HG03045 (cell line): ENCODE measurements around the gene ROR1.
"Not testable (repeated sequence)": the region's sequence is repeated elsewhere in the genome, so short reads cannot be mapped to it uniquely, and the experiment has no call there.

Experiments used
- ATAC-seq: cut with Tn5 transposase; IDR thresholded peaks from one replicate; pipeline ENCODE4 v1.9.1; 2021; ENCODE audit warnings: mild to moderate bottlenecking, moderate library complexity; ENCODE audit not compliant: unreplicated experiment

ROR1 gene

DNA sequence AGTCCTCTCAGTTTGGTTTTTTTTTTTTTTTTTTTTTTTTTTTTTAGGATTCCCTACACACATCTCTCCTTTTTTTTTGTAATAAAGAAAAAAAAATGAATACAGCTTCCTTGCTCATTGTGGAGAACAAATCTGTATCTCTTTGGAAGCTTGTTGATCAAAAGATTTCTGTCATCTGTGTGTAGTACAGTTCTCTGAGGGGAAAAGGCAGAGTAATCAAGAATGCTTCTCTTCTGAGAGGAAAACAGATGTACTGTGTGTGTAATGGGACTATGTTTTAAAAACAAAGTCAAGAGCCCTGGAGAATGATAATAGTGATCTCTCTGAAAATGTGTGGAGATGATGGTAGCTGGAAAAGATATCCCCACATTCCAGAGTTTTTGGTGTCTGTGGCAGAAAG lies 16.5 kb upstream of the ROR1 start:
- ATAC-seq: no peak

GRCh38 chr1:63758791-63759190 lies 15.0 kb upstream of the ROR1 start:
- ATAC-seq: no peak

DNA sequence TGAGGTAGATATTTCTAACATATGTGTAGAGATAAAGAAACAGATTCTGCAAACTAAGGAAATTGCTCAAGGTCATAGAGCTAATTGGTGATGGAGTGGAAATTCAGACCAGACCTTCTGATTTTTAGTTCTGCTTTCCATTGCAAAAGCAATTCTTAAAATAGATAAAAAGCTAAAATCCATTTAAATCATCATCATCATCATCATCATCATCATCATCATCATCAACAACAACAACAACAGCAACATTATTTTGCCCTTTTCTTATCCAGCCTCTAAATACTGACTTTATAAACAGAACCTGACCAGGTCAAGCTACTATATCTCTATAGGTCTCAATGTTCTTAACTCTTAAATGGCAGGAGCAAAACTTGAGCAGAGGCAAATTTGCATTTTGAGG lies 14.0 kb upstream of the ROR1 start:
- ATAC-seq: no peak

DNA sequence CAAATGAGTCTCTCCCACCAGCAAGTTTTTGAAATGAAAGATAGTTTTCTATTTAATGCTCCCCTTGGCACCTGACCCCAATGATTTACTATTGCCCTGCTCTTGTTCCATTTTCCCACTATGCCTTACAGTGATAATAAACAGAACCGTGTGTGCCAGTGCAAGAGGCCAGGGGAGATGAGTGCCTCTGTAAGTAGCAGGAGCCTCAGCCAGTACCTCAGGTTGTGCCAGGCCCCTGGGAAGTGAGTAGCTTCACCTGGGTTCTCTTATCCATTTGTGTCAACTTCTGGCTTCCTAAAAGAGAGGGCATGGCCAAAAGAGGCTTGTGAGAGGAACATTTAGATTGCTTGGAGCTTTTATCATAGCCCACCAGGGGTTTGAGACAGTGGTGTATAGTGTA lies 3.4 kb upstream of the ROR1 start:
- no peak for ATAC-seq

- no peak for ATAC-seq
Observed at GRCh38 chr1:63772201-63772600, 1.6 kb upstream of the ROR1 start.

- ATAC-seq: no peak
Observed at GRCh38 chr1:63772876-63773275, 941 bp upstream of the ROR1 start.

DNA sequence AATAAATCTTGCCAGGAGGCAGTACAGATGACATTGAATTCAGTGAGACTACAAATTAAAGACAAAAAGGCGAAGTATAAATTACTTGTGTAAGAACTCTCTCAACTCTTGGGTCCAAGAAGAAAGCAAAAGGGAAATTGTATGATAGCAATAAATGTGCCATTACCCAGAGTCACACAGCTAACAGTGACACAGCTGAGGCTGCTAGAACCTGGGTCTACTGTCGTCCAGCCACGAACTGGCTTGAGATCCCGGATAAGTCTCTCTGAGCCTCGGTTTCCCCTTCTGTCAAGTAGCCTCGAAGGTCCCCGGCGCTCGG lies 362 bp upstream of the ROR1 start:
- no peak for ATAC-seq

GRCh38 chr1:63774617-63775417 lies 1.0 kb downstream of the ROR1 start:
- ATAC-seq: no peak

GRCh38 chr1:63775418-63776127 lies 1.8 kb downstream of the ROR1 start:
- ATAC-seq: no peak

DNA sequence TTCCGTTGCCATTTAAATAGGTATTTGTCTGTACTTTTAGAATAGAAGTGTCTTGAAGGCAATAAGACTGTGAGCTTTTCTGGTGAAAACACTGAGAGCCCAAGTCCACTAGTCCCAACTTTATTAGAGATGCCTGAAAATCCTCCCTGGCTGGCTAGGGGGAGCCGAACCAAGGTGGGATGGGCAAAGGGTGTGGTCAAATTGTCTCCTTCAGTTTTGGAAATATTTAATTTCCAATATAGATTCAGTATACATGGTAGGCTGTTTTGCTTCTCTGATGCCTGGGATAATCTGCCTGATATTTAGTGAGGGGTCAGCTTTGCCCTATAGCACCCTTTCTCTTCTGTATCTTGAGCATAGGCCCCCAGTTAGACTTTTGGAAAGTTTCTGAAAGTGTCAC lies 3.5 kb downstream of the ROR1 start:
- no peak for ATAC-seq

DNA sequence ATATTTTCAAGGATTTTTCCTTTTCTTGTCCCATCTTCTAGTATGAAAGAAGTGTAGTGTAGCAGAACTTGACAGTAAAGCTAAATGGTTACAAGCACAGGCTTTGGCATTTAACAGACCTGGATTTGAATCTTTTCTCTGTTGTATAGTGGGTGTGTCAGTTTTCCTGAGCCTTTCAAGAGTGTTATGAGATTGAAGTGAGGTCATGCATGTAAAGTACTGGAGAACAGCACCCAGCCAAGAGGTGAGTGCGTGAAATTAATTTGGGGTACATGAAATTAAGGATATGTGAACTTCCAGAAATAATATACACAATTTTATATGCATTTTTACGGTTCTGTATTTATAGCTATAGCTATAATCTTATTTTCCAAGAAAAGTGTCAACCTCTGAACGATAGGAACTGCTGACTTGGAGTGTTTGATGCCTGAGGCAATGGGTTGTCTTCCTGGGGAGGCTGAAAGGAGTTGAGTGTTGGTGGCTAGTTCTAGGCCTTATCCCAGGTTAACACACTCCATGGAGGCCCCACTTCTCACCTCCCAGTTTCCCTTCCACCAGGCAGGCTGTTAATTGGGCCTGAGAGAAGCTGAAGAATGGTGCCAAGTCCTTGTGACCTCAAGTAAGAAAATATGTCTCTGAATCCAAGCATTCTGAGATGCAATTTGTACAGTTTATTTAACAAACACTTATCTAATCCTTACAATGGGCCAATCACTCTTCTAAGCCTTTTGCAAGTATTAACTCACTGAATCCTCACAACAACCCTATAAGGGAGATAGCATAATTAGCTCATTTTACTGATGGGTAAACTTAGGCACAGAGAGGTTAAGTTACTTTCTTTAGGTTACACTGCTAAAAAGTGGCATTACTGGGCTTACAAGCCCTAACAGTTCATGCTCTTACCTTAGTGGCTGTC lies 4.4 kb downstream of the ROR1 start:
- no peak for ATAC-seq

DNA sequence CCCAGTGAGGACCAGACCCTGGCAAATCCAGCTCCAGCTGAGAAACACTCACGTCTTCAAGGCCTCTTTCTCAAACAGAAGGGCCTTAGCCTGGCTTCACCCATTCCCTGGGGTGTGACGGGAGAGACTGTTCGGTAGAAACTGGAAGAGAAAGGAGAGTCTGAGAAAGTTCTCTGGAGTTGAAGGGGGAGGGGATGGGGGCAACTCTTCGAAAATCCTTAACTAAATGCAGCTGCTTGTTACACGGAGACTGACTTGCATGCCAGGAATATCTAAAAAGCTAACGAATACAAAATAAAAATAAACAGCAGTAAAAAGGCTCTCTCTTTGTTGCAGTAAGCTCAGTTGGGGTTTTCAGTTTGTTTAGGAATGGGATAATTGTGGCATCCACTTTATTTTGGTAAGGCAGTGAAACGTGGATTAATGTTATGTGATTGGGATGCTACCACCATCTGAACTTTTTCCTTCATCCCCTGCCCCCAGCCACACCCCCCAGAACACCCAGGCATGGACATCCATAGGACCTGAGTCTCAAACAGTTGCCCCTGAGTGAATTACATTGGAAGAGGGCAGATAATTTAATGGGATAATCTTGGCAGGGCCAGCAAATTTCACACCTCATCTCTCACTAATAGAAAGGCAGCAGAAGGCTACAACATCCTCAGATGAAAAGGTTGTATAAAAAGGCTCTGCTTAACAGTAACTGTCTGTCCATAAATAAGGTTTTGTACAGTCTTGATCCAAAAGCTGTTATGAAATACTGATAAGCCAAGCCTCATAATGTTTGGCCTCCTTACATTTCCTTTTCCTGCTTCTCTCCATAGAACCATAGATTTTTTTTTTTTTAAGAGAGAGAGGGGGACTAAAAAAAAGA lies 5.8 kb downstream of the ROR1 start:
- ATAC-seq: no peak

- no peak for ATAC-seq
Observed at GRCh38 chr1:63780565-63780964, 6.7 kb downstream of the ROR1 start.

- no peak for ATAC-seq
Observed at GRCh38 chr1:63782982-63783381, 9.2 kb downstream of the ROR1 start.

GRCh38 chr1:63784083-63784482 lies 10.3 kb downstream of the ROR1 start:
- ATAC-seq: no peak

- ATAC-seq: no peak
Observed at GRCh38 chr1:63784489-63785390, 10.9 kb downstream of the ROR1 start.

DNA sequence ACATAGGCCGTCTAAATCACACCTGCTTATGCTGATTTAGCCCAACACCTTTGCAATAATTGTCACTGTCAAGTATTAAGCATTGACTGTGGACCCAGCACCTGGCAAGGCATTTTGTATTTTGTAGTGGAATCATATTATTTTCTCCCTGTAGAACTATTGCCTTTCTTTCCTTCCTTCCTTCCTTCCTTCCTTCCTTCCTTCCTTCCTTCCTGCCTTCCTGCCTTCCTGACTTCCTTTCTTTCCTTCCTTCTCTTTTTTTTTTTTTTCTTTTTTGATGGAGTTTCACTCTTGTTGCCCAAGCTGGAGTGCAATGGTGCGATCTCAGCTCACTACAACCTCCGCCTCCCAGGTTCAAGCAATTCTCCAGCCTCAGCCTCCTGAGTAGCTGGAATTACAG lies 13.5 kb downstream of the ROR1 start:
- ATAC-seq: not testable (repeated sequence)

DNA sequence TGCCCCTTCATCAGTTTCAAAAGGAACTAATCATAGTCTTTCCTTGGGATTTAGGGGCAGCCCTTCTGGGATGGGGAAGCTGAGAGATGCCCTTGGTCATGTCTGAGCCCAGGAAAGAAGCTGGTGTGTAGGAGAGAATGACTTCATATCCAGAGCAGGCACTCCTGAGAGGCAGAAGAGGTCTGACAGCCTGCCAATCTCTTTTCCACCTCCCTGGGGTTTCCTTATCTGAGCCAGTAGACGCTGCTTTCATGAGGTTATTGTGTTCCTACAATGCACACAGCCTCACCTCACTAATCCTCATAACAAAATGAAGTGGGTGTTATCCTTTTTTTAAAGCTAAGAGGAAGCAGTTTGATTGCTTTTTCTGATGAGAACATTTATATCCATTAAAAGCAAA lies 14.1 kb downstream of the ROR1 start:
- ATAC-seq: no peak

DNA sequence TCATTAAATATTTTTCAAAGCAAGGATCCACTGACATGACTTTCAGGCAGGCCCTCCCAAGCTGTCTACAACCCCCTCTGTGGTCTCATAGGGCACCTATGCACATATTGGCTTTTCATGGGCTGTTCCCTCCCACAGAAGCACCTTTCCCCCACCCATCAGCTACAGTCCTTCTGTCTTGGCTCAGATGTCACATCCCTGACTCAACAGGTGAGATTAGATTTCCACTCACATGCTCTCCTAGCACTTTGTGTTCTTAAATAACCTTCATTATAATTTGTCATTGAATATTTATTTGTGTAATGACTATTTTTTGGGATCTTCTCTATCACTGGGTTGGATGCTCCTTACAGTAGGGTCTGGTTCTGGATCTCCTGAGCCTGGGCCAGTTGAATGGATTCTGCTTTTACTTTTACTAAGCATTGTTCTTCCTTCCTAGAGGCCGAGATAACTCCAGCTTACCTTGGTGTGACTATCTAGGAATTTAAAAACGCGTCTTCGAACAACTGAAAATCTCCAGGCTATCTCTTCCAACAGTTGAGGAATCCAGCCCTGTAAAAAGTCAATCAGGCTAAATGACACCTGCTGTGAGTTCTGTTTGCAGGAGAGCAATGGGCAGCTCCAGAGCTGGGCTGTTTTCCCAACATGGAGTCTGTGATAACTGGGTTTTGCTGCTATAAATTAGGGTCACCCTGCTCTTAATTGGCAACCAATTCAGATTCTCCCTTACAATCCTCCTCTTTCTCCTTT lies 16.2 kb downstream of the ROR1 start:
- no peak for ATAC-seq
